UCSD-AML1 (cell line): ENCODE results near the gene ZNF322.
A peak's percentile ranks its signal among the peaks of the same experiment; 100 is the strongest.
"Not testable (repeated sequence)": the region's sequence is repeated elsewhere in the genome, so short reads cannot be mapped to it uniquely, and the experiment has no call there.

Experiments used
- DNase-seq: peaks from one replicate; lab custom pipeline; 2025; ENCODE audit not compliant: unreplicated experiment; lab: John Stamatoyannopoulos, UW

Gene ZNF322, protein sequence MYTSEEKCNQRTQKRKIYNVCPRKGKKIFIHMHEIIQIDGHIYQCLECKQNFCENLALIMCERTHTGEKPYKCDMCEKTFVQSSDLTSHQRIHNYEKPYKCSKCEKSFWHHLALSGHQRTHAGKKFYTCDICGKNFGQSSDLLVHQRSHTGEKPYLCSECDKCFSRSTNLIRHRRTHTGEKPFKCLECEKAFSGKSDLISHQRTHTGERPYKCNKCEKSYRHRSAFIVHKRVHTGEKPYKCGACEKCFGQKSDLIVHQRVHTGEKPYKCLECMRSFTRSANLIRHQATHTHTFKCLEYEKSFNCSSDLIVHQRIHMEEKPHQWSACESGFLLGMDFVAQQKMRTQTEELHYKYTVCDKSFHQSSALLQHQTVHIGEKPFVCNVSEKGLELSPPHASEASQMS

DNA sequence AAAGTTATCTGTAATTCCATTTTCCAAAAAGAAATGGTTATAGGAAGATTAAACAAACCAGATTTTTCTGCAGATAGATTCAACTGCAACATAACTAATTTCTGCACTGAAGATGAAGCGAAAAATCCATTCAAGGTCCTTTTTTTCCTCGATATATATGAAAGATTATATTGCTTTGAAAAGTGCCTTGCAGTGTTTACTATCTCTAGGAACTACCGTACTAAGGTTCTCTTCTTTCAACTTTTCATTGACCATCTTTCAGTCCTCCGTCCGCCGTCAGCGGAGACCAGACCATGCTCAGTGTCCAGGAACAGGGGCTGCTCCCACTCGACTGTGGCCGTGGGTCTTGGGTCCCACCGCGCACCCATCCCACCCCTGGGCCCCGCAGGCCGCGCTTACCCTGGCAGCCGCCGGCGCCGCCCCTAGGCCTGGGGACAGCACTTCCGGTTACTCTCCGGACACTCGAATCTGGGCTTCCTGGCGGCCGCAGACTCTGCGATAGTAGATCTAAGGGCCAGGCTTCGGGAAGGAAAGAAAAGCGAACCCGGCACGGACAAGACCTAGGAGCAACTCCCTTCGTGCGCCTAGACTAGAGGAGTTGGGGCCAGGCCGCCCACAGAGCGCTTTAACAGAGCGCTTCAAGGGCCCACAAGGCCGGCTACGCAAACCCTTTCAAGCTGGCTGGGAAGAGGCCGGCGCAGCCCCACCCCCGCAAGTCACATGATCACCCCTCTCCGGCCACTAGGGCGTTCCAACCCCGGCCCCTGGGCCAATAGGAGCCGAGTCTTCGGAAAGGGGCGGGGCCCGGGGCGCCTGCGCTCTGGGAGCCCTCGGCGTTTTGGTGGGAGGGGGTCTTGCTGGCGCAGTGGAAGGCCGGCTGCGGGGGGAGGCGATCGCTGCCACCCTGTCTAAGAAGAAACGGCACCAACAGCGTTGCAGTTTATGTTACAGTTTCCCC, at the start of gene ZNF322:
Gene ZNF322 (minus strand): TSS at position 705 of the 958 bp plus-strand sequence. CDS start 21,193 bp downstream, outside the sequence.
- peak; percentile 95 for DNase-seq

DNA sequence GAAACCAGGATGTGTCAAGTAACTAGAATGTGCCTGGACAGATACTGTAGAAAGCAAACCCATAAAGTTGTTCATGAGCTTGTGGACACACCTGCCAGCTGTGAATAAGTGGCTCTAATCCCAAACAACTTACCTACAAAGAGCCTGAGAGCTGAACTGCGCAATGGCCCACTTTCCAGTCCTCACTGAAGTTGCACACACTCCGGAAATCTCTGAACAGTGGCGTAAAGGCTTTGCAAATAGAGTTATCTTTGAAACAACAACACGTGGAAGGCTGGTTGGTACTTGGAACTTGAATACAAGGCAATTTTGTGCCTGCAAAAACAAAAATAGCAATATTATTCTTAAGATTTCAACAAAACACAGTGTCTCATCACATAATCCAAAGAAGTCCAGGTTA, 46.2 kb upstream of the ZNF322 start:
- not testable (repeated sequence) for DNase-seq

DNA sequence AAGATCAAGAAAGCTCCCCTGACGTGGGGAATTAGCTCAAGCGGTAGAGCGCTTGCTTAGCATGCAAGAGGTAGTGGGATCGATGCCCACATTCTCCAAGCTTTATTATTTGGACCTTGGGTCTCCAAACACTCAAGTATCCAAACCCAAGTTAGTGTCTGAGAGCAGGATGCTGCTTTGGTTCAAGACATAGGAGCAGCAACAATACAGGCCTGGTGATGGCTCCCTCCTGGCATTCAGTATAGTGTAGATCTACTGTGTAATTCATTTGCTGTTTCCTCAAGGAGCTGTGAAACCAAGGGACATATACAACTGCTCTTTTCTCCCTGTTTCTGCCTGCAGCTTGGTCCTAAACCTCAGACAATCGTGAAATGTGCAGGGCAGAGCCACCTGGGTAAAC, 45.8 kb upstream of the ZNF322 start:
- DNase-seq: not testable (repeated sequence)

DNA sequence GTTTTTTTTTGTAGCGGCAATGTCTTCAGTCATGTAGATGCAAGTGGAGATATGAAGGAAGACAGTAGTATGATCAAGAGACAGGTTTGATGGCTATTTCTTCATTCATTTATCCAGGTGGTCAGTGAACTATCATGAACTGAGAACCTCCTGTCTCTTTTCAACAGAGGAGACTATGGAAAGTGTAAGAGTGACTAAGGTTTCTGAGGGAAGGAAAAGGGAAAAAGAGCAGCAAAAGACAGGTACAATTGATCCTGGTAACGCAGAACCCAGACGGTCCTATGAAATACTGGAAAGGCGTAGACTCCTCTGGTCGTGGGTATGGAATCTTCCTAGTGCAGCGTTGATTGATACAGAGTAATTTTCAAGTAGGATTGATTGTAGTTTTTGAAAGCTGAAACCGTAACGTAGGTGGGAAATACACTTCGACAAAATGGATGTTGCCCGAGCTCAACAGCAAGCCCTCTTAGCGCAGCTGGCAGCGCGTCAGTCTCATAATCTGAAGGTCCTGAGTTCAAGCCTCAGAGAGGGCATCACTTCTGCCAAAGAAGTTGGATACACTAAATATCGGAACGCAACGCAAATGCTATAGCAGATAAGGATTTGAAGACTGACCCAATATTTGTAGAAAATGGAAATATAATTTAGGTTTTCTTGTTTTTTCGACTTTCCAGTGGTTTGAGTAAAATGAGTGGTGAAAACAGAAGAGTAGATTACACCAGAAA, 41.6 kb upstream of the ZNF322 start:
- not testable (repeated sequence) for DNase-seq

DNA sequence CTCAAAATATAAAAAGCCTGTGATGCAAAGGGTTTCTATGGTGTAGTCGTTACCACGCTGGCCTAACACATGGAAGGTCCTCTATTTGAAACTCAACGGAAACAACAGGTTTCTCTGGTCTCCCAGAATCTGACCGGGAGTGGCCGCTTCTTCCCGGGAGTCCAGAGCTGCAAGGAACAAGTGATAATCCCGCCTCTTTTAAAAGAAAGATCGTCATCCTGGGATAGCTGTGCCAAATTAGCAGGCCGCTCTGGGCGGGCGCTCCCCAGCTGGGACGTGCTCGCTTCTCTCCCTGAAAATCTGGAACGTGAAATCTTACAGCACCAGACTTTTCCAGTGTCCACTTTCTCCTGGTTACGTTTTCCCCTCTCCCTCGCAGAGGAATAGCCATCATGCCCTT, 38.0 kb upstream of the ZNF322 start:
- not testable (repeated sequence) for DNase-seq

DNA sequence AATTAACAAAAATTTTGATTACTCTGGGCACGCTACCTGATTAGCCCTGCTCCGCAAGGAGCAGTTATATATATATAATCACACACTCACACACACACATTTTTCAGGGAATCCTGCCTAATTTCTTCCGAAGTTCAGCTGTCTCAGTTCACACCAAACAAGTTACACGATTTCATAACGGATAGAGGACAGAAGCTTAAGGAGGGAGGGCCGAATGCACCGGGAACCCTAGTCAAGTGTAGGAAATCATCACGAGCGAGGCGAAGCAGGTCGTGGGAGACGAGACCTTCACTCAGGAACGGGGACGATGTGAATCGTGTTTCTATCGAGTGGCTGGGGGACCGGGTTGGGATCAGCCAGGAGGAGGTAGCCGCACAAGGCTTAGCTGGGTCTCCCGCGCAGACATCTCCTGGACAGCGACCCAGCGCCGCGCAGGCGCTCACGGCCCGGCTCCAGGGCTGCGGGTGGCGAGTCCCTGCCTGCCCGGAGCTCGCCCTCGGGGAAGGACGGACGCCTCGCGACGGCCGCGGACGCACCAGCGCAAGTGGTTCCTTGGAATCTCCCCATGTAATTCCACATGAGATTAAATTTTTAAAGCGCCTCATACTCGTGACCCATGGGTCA, 29.9 kb upstream of the ZNF322 start:
- not testable (repeated sequence) for DNase-seq

DNA sequence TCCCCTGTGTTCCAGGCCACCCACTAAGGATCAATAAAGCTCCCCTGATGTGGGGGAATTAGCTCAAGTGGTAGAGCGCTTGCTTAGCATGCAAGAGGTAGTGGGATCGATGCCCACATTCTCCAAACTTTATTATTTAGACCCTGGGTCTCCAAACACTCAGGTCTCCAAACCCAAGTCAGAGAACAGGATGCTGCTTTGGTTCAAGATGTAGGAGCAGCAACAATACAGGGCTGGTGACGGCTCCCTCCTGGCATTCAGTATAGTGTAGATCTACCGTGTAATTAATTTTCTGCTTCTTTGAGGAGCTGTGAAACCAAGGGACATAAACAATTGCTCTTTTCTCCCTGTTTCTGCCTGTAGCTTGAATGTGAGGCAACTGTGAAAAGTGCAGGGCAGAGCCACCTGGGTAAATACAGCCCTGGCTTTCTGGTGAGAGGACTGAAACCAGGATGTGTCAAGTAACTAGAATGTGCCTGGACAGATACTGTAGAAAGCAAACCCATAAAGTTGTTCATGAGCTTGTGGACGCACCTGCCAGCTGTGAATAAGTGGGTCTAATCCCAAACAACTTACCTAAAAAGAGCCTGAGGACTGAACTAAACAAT, 23.0 kb upstream of the ZNF322 start:
- DNase-seq: not testable (repeated sequence)

DNA sequence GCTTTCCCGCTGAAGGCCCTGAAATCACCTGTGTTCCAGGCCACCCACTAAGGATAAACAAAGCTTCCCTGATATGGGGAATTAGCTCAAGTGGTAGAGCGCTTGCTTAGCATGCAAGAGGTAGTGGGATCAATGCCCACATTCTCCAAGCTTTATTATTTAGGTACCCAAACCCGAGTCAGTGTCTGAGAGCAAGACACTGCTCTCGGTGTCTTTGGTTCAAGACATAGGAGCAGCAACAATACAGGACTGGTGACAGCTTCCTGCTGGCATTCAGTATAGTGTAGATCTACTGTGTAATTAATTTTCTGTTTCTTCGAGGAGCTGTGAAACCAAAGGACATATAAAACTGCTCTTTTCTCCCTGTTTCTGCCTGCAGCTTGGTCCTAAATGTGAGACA, 13.7 kb upstream of the ZNF322 start:
- not testable (repeated sequence) for DNase-seq

DNA sequence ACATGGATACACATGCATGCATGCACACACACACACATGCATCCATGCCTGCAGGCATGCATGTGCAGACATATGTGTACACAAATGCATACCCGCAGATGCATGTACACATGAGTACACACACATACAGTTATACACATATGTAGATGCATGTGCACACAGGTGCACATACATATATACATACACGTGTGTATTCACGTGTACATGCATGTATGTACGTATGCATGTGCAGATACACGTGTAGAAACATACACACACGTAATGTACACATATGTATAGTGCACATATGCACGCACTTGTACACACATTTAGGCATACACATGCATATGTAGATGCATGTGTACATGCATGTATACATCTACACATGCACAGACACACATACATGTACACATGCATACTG, 11.0 kb upstream of the ZNF322 start:
- not testable (repeated sequence) for DNase-seq

DNA sequence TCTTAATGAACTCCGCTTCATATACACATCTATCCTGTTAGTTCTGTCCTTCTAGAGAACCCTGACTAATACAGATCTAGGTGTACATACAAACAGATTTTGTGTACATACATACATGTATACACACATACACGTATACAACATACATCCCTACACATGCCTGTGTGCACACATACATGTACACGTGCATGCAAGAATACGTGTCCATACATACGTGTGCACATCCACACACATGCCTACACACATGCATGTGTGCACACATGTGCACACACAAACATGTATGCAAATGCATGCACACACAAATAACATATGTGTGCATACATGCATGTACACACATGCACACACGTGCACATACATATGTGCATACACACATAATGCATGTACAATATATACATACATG, 10.5 kb upstream of the ZNF322 start:
- not testable (repeated sequence) for DNase-seq

DNA sequence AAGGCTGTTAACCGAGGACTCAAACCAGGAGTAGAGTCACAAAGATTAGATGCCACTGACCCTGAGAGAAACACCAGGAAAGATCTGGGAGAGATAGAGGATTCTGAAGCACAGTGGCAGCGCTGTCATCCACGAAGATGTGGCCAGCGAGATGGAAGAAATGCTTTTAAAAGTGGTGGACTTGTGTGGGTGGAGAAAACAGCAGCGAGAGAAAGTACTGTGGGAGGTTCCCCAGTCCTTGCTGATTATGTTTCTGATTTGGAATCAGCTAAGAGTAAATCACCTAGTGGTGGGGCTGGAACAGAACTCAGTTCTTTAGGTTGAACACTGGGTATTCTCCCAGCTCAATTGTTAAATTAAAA, 435 bp upstream of the ZNF322 start:
- DNase-seq: no peak

DNA sequence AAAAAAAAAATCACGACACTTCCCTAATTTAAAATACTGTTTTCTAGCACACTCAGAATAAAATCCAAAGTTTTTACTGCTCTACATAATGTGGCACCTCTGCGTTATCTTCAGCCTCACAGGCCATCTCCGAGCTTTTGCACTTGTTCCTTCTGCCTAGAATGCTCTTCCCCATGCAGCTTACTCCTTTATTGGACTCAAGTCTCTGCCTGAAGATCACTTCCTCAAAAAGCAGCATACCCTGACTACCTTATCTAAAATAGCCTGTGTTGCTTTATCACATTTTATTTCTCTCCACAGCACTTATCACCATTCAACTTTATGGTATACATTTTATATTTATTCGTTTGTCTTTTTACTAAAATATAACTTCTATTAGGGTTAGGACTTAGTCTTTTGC, 2.3 kb downstream of the ZNF322 start:
- no peak for DNase-seq

DNA sequence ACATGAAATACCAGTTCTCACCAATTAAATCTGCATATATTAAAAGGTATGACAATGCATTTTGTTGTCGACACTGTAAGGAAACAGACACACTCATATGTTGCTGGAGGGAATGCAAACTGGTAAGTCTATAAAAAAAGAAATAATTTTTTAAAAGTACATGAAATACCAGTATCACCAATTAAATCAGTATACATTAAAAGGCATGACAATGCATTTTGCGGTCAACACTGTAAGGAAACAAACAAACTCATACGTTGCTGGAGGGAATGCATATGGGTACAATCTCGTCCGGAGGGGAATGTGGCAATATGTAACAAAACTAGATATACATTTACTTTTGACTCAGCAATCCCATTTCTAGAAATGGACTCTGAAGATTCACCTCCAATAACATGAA, 6.5 kb downstream of the ZNF322 start:
- no peak for DNase-seq

DNA sequence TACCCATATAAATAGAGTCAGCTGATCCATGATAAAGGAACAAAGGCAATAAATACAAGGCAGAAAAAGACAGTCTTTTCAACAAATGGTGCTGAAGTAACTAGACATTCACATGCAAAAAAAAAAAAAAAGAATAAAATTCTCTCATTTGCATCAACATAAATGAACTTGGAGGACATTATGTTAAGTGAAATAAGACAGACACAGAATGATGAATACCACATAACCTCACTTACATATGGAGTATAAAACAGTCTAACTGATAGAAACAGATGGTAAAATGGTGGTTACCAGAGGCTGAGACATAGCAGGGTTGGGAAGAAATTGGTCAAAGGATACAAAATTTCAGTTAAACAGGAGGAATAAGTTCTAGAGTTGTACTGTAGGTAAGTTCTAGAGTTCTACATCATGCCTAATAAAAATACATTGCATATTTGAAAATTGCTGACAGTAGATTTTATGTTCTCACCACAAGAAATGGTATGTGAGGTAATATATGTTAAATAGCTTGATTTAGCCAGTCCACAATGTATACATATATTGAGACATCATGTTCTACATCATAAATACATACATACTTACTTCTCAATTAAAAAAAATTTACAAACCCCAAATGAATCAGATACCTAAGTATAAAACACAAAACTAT, 8.3 kb downstream of the ZNF322 start:
- no peak for DNase-seq

DNA sequence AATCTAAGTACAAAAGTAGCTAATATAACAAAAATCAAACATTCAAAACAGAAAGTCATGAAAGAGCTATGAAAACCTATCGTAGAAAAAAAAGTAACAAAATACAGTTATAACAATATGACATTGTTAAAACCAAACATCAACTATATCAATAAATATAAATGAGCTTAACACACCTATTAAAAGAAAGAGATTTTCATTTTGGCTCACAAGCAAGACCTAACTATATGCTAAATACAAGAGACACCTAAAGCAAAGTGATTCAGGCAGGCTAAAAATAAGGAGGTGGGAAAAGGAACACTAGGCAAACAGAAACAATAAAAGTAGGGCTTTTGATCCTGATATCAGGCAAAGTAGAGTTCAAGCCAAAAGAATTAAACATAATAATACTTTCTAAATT, 13.5 kb downstream of the ZNF322 start:
- no peak for DNase-seq

DNA sequence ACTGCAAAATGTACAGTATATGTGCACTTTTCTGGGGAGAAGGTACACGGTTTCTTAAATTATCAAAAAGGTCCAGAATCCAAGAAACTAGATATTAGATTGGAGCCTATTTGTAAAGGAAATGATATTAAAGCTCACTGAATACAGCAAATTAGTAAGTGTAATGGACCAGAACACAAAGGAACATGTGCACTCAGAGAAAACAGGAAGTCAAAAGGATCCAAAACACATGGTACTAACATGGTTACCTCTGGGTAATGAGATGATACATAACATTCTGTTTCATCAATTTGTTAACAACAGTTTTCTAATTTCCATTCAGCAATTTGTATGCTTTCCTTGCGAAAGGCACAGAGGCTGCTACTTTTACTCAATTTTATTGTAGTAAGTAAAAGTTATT, 18.7 kb downstream of the ZNF322 start:
- DNase-seq: no peak

DNA sequence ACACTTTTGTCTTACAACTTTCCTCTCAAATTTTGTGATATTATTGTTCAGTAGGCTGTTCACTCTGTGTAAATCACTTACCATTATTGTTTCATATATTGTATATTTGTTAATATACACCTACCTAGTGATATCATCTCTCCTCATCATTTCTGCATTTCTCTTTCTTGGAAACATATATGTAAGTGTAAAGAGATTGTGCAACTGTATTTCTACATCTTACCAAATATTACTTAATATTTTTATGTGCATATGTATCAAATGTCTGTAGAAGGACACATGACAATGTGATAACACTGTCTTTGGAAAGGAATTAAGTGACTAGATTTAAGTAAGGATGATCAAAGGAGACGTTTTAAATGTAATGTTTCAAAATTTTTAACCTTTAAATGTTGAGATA, 30.2 kb downstream of the ZNF322 start:
- DNase-seq: no peak

DNA sequence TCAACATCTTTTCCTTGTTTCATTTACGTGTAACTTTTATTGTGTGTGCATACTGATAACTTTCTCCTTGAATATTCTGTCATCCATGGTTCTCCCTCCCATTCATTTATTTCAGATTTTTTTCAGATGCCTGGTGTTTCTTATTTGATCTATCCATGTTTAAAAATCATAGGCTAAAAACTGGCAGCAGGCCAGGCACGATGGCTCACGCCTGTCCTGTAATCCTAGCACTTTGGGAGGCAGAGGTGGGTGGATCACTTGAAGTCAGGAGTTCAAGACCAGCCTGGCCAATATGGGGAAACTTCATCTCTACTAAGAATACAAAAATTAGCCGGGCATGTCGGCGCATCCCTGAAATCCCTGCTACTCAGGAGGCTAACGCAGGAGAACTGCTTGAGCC, 31.7 kb downstream of the ZNF322 start:
- DNase-seq: no peak

DNA sequence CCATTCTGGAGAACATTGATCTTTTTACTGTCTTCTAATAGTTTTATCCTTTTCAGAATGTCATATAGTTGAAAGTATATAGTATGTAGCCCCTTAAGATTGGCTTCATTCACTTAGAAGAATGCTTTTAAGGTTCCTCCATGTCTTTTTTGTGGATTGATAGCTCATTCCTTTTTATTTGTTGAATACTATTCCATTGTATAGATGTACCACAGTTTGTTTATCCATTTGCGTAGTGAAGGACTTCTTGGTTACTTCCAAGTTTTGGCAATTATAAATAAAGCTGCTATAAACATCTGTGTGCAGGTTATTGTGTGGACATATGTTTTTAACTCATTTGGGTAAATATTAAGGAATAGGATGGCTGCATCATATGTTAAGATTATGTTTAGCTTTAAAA, 35.0 kb downstream of the ZNF322 start:
- DNase-seq: no peak

DNA sequence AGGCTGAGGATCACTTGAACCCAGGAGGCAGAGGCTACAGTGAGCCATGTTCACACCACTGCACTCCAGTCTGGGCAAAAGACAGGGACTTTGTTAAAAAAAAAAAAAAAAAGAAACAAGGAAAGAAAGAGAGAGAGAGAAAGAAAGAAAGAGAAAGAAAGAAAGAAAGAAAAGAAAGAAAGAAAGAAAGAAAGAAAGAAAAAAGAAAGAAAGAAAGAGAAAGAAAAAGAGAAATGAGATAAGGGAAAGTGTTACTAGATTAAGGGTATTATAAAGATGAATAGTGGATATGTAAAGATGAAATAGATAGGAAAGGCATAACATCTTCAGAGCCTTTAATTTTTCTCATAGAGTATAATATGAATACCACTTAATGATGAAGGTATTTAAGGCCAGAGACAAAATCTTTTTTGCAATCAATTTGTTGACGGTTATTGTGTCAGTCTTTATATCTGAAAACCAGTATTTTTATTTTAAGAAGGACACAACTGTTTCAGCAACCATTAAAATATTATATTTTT, 36.1 kb downstream of the ZNF322 start:
- no peak for DNase-seq
